Kidney epithelial cell (primary cell): ENCODE results near the gene TPGS2. TPM values are rescaled to one million over a fixed set of nuclear protein-coding genes. Genes with fewer than 3 reads are reported as not detected.
"Not testable (repeated sequence)": the region's sequence is repeated elsewhere in the genome, so short reads cannot be mapped to it uniquely, and the experiment has no call there.

ENCODE experiments used
- DNase-seq: peaks from one replicate; pipeline ENCODE4 v3.0.0-alpha.2; 2010; ENCODE audit warnings: low read depth
- H3K27me3 ChIP-seq: 2 replicates; pipeline ENCODE4 v1.6.0; 2011; ENCODE audit warnings: low read length; ENCODE audit not compliant: control insufficient read depth, insufficient read depth
- H3K36me3 ChIP-seq: 2 replicates; pipeline ENCODE4 v1.5.1; 2011; ENCODE audit warnings: low read length; ENCODE audit not compliant: control insufficient read depth, insufficient read depth
- H3K4me3 ChIP-seq: 2 replicates; pipeline ENCODE4 v1.5.1; 2011; ENCODE audit warnings: low read depth, mild to moderate bottlenecking, control low read depth, low read length
- total RNA-seq: library from RNA; depleted of rRNA; stranded (reverse); fragments of >200 nt; gene quantifications from 2 replicates; pipeline ENCODE4 v1.2.3, GENCODE V29; 2015
- TF ChIP-seq, protein P1 (sequence below): IDR thresholded peaks from 2 replicates; pipeline ENCODE4 v1.5.1; 2011; ENCODE audit warnings: mild to moderate bottlenecking, moderate library complexity, low read length, control low read depth, inconsistent platforms; ENCODE audit not compliant: insufficient read depth, poor library complexity, severe bottlenecking

TPGS2 gene
- total RNA-seq, 1 donor from 2014 or later = 195 TPM

GRCh38 chr18:36819621-36820020 is 9.2 kb downstream of the TPGS2 start:
- no peak for DNase-seq
- Histone ChIP-seq H3K4me3 (no peak overlapping the region), H3K36me3 (peaks cover 2% of the 10 kb centered on the region), H3K27me3 (no peaks in the 10 kb centered on the region)
- TF ChIP-seq, protein P1, sequence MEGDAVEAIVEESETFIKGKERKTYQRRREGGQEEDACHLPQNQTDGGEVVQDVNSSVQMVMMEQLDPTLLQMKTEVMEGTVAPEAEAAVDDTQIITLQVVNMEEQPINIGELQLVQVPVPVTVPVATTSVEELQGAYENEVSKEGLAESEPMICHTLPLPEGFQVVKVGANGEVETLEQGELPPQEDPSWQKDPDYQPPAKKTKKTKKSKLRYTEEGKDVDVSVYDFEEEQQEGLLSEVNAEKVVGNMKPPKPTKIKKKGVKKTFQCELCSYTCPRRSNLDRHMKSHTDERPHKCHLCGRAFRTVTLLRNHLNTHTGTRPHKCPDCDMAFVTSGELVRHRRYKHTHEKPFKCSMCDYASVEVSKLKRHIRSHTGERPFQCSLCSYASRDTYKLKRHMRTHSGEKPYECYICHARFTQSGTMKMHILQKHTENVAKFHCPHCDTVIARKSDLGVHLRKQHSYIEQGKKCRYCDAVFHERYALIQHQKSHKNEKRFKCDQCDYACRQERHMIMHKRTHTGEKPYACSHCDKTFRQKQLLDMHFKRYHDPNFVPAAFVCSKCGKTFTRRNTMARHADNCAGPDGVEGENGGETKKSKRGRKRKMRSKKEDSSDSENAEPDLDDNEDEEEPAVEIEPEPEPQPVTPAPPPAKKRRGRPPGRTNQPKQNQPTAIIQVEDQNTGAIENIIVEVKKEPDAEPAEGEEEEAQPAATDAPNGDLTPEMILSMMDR = no peak

DNA sequence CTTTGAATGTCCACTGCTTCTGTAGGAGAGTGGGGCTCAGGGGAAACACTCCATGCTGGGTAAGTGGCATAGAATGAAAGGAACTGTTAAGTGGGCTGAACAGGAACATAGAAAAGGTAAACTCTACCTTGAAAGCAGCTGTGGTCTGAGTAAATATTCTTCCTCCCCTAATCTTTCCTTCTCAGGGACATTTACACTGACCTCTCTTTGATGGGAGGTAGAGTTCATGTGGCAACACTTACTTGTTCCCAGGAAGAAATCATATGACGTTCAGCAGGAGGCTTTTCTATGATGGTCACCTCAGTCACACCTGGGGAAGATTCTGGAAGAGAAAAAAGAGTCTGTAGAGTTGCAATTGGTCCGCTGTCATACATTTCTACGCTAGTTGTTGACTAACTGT is 10.2 kb downstream of the TPGS2 start:
- no peak overlapping the region for H3K4me3 ChIP-seq
- H3K36me3 ChIP-seq = peaks cover 2% of the 10 kb centered on the region
- TF ChIP-seq, protein P1 = no peak
- DNase-seq = no peak
- no peaks in the 10 kb centered on the region for H3K27me3 ChIP-seq

- no peaks in the 10 kb centered on the region for H3K36me3 ChIP-seq
- no peak overlapping the region for H3K4me3 ChIP-seq
- TF ChIP-seq, protein P1 = no peak
- no peak for DNase-seq
- no peaks in the 10 kb centered on the region for H3K27me3 ChIP-seq
Observed at GRCh38 chr18:36817039-36817438, 11.8 kb downstream of the TPGS2 start.

DNA sequence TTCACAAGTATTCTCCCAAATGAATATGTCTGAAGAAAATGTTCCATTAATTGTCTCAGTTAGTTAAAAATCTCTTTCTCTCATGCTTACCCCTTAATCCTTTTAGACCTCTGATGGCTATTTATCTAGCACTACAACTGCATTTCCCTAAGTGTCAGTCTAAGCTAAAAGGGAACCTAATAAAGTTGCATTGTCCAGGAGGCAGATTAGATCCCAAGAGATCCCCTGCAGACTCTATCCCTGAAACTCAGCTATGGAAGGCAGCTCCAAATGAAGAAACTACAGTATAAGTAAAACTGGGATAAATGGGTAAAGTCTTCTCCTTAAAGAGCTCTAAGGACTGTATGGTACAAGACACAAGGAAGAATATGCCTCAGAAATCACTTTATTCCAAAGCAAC is 12.7 kb downstream of the TPGS2 start:
- H3K27me3 ChIP-seq, H3K4me3 ChIP-seq, DNase-seq, H3K36me3 ChIP-seq: not testable (repeated sequence)

- H3K36me3 ChIP-seq = no peaks in the 10 kb centered on the region
- no peaks in the 10 kb centered on the region for H3K27me3 ChIP-seq
- no peak overlapping the region for H3K4me3 ChIP-seq
- no peak for DNase-seq
- TF ChIP-seq, protein P1 = no peak
Observed at GRCh38 chr18:36814994-36815393, 13.8 kb downstream of the TPGS2 start.

GRCh38 chr18:36813824-36814223 is 15.0 kb downstream of the TPGS2 start:
- Histone ChIP-seq H3K27me3 (no peaks in the 10 kb centered on the region), H3K4me3 (no peak overlapping the region), H3K36me3 (no peaks in the 10 kb centered on the region)
- TF ChIP-seq, protein P1 = no peak
- no peak for DNase-seq
